ENCODE results near the gene FBN1.

The FBN1 gene

GRCh38 chr15:48569591-48570302 lies 75.8 kb downstream of the FBN1 start:
- TF ChIP-seq CTCF (IDR thresholded peaks at IDR 0.05), result no peak
- H3K9me3 ChIP-seq (ENCODE audit: control insufficient read depth, low read length), result no peaks in the 10 kb centered on the region
- H2AFZ ChIP-seq, result no peak overlapping the region

GRCh38 chr15:48566668-48567067 lies 78.8 kb downstream of the FBN1 start:
- no peak overlapping the region for H2AFZ ChIP-seq
- H3K4me2 ChIP-seq (ENCODE audit: low read length), result no peak overlapping the region
- H3K4me1 ChIP-seq, result peaks cover 2% of the 10 kb centered on the region
- no peaks in the 10 kb centered on the region for H3K27me3 ChIP-seq (ENCODE audit: control insufficient read depth, insufficient read depth, low read length)
- no peak overlapping the region for H3K27ac ChIP-seq
- no peaks in the 10 kb centered on the region for H3K36me3 ChIP-seq (ENCODE audit: control insufficient read depth, insufficient read depth, low read length)
- H3K9me3 ChIP-seq (ENCODE audit: control insufficient read depth, low read length), result no peaks in the 10 kb centered on the region
- TF ChIP-seq CTCF (IDR thresholded peaks at IDR 0.05), result no peak
- no peak overlapping the region for H3K9ac ChIP-seq
- H3K4me3 ChIP-seq (ENCODE audit: low read depth, low read length), result no peak overlapping the region
- no peaks in the 10 kb centered on the region for H3K79me2 ChIP-seq

More at GRCh38 chr15:48569591-48570302, 75.8 kb downstream of the FBN1 start:
- H3K27ac ChIP-seq, result no peak overlapping the region
- no peak overlapping the region for H3K9ac ChIP-seq
- no peaks in the 10 kb centered on the region for H3K79me2 ChIP-seq
- no peak overlapping the region for H3K4me3 ChIP-seq (ENCODE audit: low read depth, low read length)
- no peaks in the 10 kb centered on the region for H3K27me3 ChIP-seq (ENCODE audit: control insufficient read depth, insufficient read depth, low read length)
- H3K4me2 ChIP-seq (ENCODE audit: low read length), result no peak overlapping the region
- H3K36me3 ChIP-seq (ENCODE audit: control insufficient read depth, insufficient read depth, low read length), result no peaks in the 10 kb centered on the region
- peaks cover 2% of the 10 kb centered on the region for H3K4me1 ChIP-seq

- Histone ChIP-seq H2AFZ (no peak overlapping the region), H3K4me3 (ENCODE audit: low read depth, low read length) (no peak overlapping the region), H3K27ac (no peak overlapping the region), H3K27me3 (ENCODE audit: control insufficient read depth, insufficient read depth, low read length) (no peaks in the 10 kb centered on the region), H3K79me2 (no peaks in the 10 kb centered on the region), H3K4me1 (peaks cover 2% of the 10 kb centered on the region), H3K9me3 (ENCODE audit: control insufficient read depth, low read length) (no peaks in the 10 kb centered on the region), H3K36me3 (ENCODE audit: control insufficient read depth, insufficient read depth, low read length) (no peaks in the 10 kb centered on the region), H3K4me2 (ENCODE audit: low read length) (no peak overlapping the region), H3K9ac (no peak overlapping the region)
- TF ChIP-seq CTCF (IDR thresholded peaks at IDR 0.05), result no peak
Observed at GRCh38 chr15:48565560-48566482, 79.7 kb downstream of the FBN1 start.

- Histone ChIP-seq H3K4me1 (peaks cover 2% of the 10 kb centered on the region), H3K27ac (no peak overlapping the region)
Observed at GRCh38 chr15:48564690-48565089, 80.8 kb downstream of the FBN1 start.

More at GRCh38 chr15:48564690-48565089, 80.8 kb downstream of the FBN1 start:
- no peak overlapping the region for H3K9ac ChIP-seq
- no peak overlapping the region for H2AFZ ChIP-seq
- H3K36me3 ChIP-seq (ENCODE audit: control insufficient read depth, insufficient read depth, low read length), result no peaks in the 10 kb centered on the region
- H3K4me2 ChIP-seq (ENCODE audit: low read length), result no peak overlapping the region
- H3K79me2 ChIP-seq, result no peaks in the 10 kb centered on the region
- no peak overlapping the region for H3K4me3 ChIP-seq (ENCODE audit: low read depth, low read length)
- H3K27me3 ChIP-seq (ENCODE audit: control insufficient read depth, insufficient read depth, low read length), result no peaks in the 10 kb centered on the region
- TF ChIP-seq CTCF (IDR thresholded peaks at IDR 0.05), result no peak
- no peaks in the 10 kb centered on the region for H3K9me3 ChIP-seq (ENCODE audit: control insufficient read depth, low read length)

All from parathyroid adenoma (tissue), 2 donors.